ENCODE measurements around the gene IFNGR1.

DNA sequence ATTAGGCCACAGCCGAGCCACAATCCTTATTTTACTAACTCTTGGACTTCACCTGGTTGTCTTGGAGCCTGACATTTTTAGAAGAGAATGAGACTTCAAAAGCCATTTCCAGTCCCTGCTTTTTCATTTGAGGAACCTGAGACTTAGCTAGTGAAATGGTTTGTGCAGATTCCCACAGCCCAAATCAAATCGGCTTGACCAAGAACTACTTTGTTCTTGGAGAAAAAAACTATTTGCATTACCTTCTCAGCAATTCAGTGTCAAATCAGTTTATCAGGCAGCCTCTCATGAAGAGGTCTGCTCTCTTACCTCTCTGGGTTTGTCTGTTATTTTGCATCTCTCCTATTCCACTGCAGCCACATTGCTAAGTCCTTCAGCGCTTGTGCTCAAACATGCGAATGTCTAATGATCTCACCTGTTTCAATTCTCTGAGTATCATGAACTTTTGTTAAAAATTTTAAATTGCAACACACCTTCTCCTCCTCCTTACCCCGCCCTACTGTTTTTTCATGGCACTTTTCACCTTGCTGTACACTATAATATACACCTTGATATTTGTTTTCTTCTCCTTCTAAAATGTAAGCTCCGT lies 573 bp upstream of the IFNGR1 start:
- TF ChIP-seq CTCF (IDR thresholded peaks at IDR 0.05) (no peak), ZFX (IDR thresholded peaks at IDR 0.05; ENCODE audit: borderline replicate concordance) (no peak)
